Bronchial epithelial cell (primary cell): ENCODE data around the gene PRKCQ. TPM values are rescaled to one million over a fixed set of nuclear protein-coding genes. Genes with fewer than 3 reads are reported as not detected.
"Not testable (repeated sequence)": the region's sequence is repeated elsewhere in the genome, so short reads cannot be mapped to it uniquely, and the experiment has no call there.

Experiments
- DNase-seq: peaks from one replicate; pipeline ENCODE4 v3.0.0-alpha.2; 2010; ENCODE audit warnings: low read depth
- FAIRE-seq: peaks from 2 replicates; lab custom pipeline; 2011; peaks lifted over from hg19 to GRCh38; lab: Jason Lieb, UNC
- H3K27me3 ChIP-seq: 2 replicates; pipeline ENCODE4 v1.5.1; 2011; ENCODE audit warnings: low read length; ENCODE audit not compliant: control insufficient read depth, insufficient read depth
- H3K36me3 ChIP-seq: 2 replicates; pipeline ENCODE4 v1.5.1; 2011; ENCODE audit warnings: low read length; ENCODE audit not compliant: control insufficient read depth, insufficient read depth
- H3K4me3 ChIP-seq: 2 replicates; pipeline ENCODE4 v1.5.1; 2011; ENCODE audit warnings: mild to moderate bottlenecking, low read depth, low read length, control low read depth
- total RNA-seq: library from RNA; depleted of rRNA; stranded (reverse); fragments of >200 nt; gene quantifications from 2 replicates; pipeline ENCODE4 v1.2.1, GENCODE V29; 2014
- TF ChIP-seq, protein P1 (sequence below): IDR thresholded peaks from 2 replicates; pipeline ENCODE4 v1.5.1; 2011; ENCODE audit warnings: mild to moderate bottlenecking, moderate library complexity, low read length, control low read depth, inconsistent platforms; ENCODE audit not compliant: insufficient read depth, severe bottlenecking

Gene PRKCQ
- total RNA-seq, 1 donor from 2014 or later = 2.1 TPM

DNA sequence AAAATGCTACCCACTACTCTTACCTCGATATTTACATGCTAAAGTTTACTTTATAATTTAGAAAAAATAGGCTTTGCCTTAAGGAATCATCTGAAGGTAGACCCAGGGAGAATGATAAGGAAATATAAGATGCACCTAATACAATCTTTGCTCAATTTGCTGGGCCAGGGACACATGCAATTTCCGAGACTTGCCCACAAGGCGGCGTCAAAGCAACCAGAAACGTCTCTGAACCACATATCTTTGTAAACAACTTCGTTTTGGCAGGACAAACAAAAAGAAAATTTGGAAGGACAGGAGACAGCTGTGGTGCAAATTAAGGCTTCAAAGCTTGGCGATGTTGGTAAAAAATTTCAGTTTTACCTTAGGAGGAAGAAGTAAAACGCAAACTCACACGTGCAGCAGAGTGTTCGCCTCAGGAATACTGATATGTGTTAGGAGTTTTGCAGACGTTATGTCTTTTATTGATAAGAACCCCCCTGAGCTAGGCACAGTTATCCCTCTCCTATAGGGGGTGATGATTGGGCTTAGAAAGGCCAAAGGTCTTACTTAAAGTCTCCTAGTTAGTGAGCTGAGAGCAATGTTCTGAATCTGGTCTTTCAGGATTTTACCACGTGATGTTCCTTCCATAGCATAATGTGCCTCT lies 134.3 kb downstream of the PRKCQ start:
- H3K36me3 ChIP-seq = no peaks in the 10 kb centered on the region
- no peaks in the 10 kb centered on the region for H3K27me3 ChIP-seq
- TF ChIP-seq, protein P1, sequence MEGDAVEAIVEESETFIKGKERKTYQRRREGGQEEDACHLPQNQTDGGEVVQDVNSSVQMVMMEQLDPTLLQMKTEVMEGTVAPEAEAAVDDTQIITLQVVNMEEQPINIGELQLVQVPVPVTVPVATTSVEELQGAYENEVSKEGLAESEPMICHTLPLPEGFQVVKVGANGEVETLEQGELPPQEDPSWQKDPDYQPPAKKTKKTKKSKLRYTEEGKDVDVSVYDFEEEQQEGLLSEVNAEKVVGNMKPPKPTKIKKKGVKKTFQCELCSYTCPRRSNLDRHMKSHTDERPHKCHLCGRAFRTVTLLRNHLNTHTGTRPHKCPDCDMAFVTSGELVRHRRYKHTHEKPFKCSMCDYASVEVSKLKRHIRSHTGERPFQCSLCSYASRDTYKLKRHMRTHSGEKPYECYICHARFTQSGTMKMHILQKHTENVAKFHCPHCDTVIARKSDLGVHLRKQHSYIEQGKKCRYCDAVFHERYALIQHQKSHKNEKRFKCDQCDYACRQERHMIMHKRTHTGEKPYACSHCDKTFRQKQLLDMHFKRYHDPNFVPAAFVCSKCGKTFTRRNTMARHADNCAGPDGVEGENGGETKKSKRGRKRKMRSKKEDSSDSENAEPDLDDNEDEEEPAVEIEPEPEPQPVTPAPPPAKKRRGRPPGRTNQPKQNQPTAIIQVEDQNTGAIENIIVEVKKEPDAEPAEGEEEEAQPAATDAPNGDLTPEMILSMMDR = peak; percentile 74
- no peak overlapping the region for H3K4me3 ChIP-seq
- DNase-seq (peak; percentile 44), FAIRE-seq (peak; percentile 7)

DNA sequence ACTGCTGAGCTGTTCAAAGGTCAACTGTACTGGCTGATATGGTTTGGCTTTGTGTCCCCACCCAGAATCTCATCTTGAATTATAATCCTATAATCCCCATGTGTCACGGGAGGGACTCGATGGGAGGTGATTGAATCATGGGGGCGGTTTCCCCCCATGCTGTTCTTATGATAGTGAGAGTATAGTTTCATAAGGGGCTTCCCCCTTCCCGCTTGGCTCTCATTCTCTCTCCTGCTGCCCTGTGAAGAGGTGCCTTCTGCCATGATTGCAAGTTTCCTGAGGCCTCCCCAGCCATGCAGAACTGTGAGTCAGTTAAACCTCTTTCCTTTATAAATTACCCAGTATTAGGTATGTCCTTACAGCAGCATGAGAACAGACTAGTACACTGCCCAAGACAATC lies 140.2 kb downstream of the PRKCQ start:
- H3K4me3 ChIP-seq, DNase-seq, FAIRE-seq, H3K27me3 ChIP-seq, H3K36me3 ChIP-seq: not testable (repeated sequence)

DNA sequence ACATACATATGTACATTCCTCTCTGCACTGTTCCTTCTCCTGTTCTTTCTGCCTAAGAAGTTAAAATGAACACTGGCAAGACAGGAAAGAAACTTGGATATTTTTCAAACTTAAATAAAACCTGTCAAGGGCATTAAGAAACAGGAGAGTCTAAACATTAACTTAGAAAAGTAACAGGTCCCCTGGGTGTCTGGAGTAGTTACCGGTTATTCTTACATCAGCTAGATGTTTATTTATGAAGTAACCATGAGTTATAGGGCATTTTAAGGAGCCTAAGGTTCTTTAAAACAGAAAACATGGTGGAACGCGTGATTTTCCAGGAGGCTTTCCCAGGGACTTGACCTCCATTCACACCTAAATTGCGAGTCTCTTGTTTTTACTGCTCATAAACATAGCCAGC lies 148.2 kb downstream of the PRKCQ start:
- FAIRE-seq (no peak), DNase-seq (no peak)
- TF ChIP-seq, protein P1 = no peak
- no peaks in the 10 kb centered on the region for H3K27me3 ChIP-seq
- H3K4me3 ChIP-seq = no peak overlapping the region
- H3K36me3 ChIP-seq = no peaks in the 10 kb centered on the region

DNA sequence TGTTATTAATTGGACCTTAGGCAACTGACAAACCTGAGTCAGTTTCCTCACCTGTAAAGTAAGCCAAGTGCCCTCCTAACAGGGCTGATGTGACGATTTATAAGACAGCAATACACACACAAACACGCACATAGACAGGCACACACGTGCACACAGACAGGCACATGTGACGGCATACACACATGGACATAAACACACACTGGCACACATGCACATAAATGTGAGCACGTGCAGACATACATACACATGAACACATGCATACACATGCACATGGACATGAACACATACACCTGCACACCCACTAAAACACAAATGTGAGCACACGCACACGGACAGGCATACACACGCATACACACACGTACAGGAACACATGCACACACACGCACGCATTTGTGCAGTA lies 148.9 kb downstream of the PRKCQ start:
- no peaks in the 10 kb centered on the region for H3K36me3 ChIP-seq
- peak; percentile 94 for FAIRE-seq
- H3K27me3 ChIP-seq = no peaks in the 10 kb centered on the region
- H3K4me3 ChIP-seq = no peak overlapping the region
- no peak for DNase-seq
- TF ChIP-seq, protein P1 = no peak

DNA sequence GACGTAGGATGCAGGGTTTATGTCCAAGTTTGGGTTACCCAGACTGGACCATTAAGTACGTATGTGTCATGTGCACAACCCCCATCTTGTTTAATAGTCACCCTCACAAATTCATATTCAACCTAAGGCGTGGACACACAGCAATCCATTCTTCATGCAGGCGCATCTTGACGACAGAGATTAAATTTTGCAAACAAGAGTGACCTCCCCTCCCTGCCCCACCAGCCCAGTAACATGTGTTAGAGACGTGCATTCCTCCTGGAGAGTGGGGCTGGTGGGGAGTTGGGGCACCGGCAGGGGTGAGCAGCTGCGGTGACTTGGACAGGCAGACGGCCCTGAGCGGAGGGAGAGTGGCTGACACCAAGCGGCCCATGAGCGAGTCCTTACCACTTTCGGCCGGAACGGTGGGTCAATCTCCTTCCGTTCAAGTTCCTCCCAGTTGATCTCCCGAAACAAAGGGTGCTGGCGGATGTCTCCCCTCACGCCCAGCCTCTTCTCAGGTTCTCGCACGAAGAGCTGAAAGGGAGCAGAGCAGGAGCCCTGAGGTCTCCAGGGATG lies 149.6 kb downstream of the PRKCQ start:
- Histone ChIP-seq H3K27me3 (no peaks in the 10 kb centered on the region), H3K36me3 (no peaks in the 10 kb centered on the region), H3K4me3 (no peak overlapping the region)
- FAIRE-seq (no peak), DNase-seq (no peak)
- TF ChIP-seq, protein P1 = no peak

DNA sequence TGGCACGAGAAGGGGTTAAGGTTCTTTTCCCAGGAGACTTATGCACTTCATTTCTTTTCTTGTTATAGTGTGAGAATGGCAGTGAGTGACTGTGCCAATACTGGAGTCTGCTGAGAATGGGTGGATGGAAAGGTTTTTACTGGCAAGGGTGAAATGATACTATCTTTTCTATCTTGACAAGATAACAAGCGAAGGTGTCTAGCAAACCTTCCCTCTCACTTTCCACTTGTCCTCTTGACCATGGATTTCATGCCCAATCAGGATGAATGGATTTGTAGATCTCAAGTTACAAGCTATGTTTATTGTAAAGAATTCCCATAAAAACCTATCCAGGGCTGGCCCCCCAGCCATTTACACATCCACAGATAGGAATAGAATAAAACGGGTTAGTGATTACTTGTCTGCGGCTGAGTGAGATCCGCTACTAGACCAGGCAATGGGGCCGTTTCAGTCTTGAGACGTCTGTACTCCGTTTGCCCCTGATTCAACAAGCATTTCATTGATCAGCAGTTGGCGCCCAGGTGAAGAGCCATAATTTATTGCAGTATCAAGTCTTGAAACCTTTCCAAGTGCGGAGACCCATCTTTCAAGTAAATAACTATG lies 152.6 kb downstream of the PRKCQ start:
- Histone ChIP-seq H3K4me3 (no peak overlapping the region), H3K36me3 (no peaks in the 10 kb centered on the region), H3K27me3 (no peaks in the 10 kb centered on the region)
- no peak for FAIRE-seq
- no peak for DNase-seq
- TF ChIP-seq, protein P1 = no peak
